ENCODE measurements around the gene TPCN1. TPM values are rescaled to one million over a fixed set of nuclear protein-coding genes. Genes with fewer than 3 reads are reported as not detected.

TPCN1 gene
- total RNA-seq, 1 experiment from 2014 or later: 29.7 TPM

GRCh38 chr12:113318046-113318656 lies 96.9 kb downstream of the TPCN1 start:
- H3K4me1 ChIP-seq (ENCODE audit: control insufficient read depth in 1 of 2, insufficient read depth in 2 of 2, low read length in 2 of 2): no peaks in the 10 kb centered on the region
- H2AFZ ChIP-seq (ENCODE audit: low read depth, low read length, poor library complexity, severe bottlenecking): no peak overlapping the region
- ATAC-seq (no peak), DNase-seq (ENCODE audit: low read depth, low spot score) (no peak)
- no peak overlapping the region for H3K9ac ChIP-seq (ENCODE audit: low read length)
- no peaks in the 10 kb centered on the region for H4K20me1 ChIP-seq (ENCODE audit: insufficient read depth)
- ChIA-PET CTCF (no interaction called here), RAD21 (ENCODE audit: low non-redundant PET in 1 of 2, low total read pairs in 2 of 2, uncharacterized antibody in 2 of 2, unreplicated experiment in 2 of 2) (no interaction called here), POLR2A (no interaction called here)
- no TSS peak for BruUV-seq (replicated peaks)
- no peaks in the 10 kb centered on the region; the same call in 1 of the 2 replicates for H3K79me2 ChIP-seq (ENCODE audit: insufficient read depth, low read length)
- intact Hi-C loops (cut with micrococcal nuclease): no loop called here
- peaks cover 24 to 28% of the 10 kb centered on the region in 2 experiments for H3K36me3 ChIP-seq (ENCODE audit: control insufficient read depth in 1 of 2, insufficient read depth in 2 of 2, low read length in 2 of 2)
- no peaks in the 10 kb centered on the region for H3K9me3 ChIP-seq (ENCODE audit: control insufficient read depth in 1 of 2, insufficient read depth in 1 of 2, low read depth in 1 of 2, low read length in 2 of 2)
- TF ChIP-seq ZBTB33 (IDR thresholded peaks at IDR 0.05; ENCODE audit: extremely low read depth, insufficient replicate concordance, low read length) (no peak), CBX3 (IDR thresholded peaks at IDR 0.05; ENCODE audit: low read depth) (no peak), JUND (IDR thresholded peaks at IDR 0.05) (no peak), CEBPB (IDR thresholded peaks at IDR 0.05; ENCODE audit: low read depth) (no peak), SIN3A (IDR thresholded peaks at IDR 0.05; ENCODE audit: low read depth) (no peak), ZFX (IDR thresholded peaks at IDR 0.05) (no peak), SP1 (IDR thresholded peaks at IDR 0.05; ENCODE audit: low read depth) (no peak), POLR2AphosphoS5 (IDR thresholded peaks at IDR 0.05; ENCODE audit: low read depth, low read length) (no peak), ATF3 (IDR thresholded peaks at IDR 0.05) (no peak), SRF (IDR thresholded peaks at IDR 0.05; ENCODE audit: low read depth) (no peak), FOSL1 (IDR thresholded peaks at IDR 0.05; ENCODE audit: low read depth) (no peak), YY1 (IDR thresholded peaks at IDR 0.05; ENCODE audit: extremely low read depth, insufficient replicate concordance, low read depth, low read length) (no peak), ZNF274 (IDR thresholded peaks at IDR 0.05; ENCODE audit: low read depth, low read length) (no peak), TCF7L2 (IDR thresholded peaks at IDR 0.05; ENCODE audit: borderline replicate concordance, extremely low read depth, insufficient read depth, insufficient read length) (no peak), REST (IDR thresholded peaks at IDR 0.05; ENCODE audit: low read depth) (no peak), RAD21 (IDR thresholded peaks at IDR 0.05; ENCODE audit: low read depth) (no peak), POLR2A (IDR thresholded peaks at IDR 0.05; ENCODE audit: borderline replicate concordance, extremely low read depth, insufficient read depth, insufficient read length) (no peak), ELF1 (IDR thresholded peaks at IDR 0.05; ENCODE audit: borderline replicate concordance, low read depth) (no peak)
- no peak overlapping the region for H3K4me3 ChIP-seq (replicated peaks in 1 of 2; ENCODE audit: low read depth in 1 of 2, low read length in 2 of 2)
- no peaks in the 10 kb centered on the region for H3K27me3 ChIP-seq (ENCODE audit: insufficient read depth, low read length)
- H3K9me2 ChIP-seq (ENCODE audit: insufficient read depth): no peaks in the 10 kb centered on the region
- no peak overlapping the region for H3K4me2 ChIP-seq (ENCODE audit: low read length)
- no peak overlapping the region for H3K27ac ChIP-seq (ENCODE audit: low read depth, low read length)

Data from HCT116 (cell line).